ENCODE measurements around the gene ZNF48.

The ZNF48 gene

DNA sequence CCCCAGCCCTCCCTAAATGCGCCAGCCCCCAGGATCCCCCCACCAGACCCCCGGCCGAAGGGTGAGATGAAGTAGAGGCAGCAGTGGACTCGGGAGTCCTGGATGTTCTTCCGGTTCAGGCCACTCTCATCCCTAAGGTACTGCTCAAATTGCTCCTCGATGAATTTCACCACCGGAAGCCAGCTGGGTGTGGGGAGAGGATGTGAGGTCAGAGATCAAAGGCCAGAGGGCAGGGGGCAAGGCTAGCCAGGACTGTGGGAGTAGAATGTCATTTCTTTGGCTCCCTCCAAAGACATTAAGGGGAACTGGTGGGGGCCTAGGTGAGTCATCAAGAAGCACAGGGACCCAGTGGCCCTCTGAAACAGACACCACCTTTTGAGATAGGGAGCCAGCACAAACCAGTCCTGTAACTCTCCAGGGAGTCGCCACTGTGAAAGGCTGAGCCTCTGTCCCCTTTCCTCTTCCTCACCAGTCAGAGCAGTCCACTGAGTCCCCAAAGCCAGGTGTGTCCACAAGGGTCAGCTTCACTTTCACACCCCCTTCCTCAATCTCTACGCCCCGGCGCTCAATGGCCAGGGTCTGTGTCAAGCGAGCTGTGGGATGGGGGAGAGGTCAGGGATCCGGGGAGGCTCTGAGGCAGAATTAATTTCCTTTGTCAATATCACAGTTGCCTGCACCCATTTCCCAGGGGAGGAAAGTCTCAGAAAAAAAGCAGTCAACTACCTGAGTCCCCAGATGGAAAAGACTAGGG lies 13.8 kb upstream of the ZNF48 start:
- no peaks in the 10 kb centered on the region for H3K27me3 ChIP-seq (ENCODE audit: insufficient read depth, low read depth)
- no peak overlapping the region for H2AFZ ChIP-seq (ENCODE audit: low read depth)
- TF ChIP-seq CTCF (conservative IDR thresholded peaks at IDR 0.05; ENCODE audit: low read depth, low read length) = no peak
- H3K9ac ChIP-seq = no peak overlapping the region
- H3K4me3 ChIP-seq (IDR thresholded peaks at IDR 0.05; ENCODE audit: insufficient read depth, low read depth, low read length) = no peak overlapping the region
- H3K36me3 ChIP-seq (ENCODE audit: insufficient read depth) = no peaks in the 10 kb centered on the region
- 0 out of 2 replicates have a peak, but pooled peaks cover 4% of the 10 kb centered on the region for H3K79me2 ChIP-seq (ENCODE audit: insufficient read depth, low read depth)
- no peaks in the 10 kb centered on the region for H4K20me1 ChIP-seq (ENCODE audit: insufficient read depth)
- H3K4me2 ChIP-seq = no peak overlapping the region
- peaks cover 10% of the 10 kb centered on the region for H3K4me1 ChIP-seq (ENCODE audit: low read depth, poor library complexity, severe bottlenecking)
- H3K27ac ChIP-seq = no peak overlapping the region

GRCh38 chr16:30382111-30382881 lies 12.9 kb upstream of the ZNF48 start, which contains the start of gene SEPTIN1:
Gene SEPTIN1 (minus strand): TSS chr16:30382561. CDS start chr16:30382542, 19 bp downstream.
- Histone ChIP-seq H4K20me1 (ENCODE audit: insufficient read depth) (no peaks in the 10 kb centered on the region), H3K4me1 (ENCODE audit: low read depth, poor library complexity, severe bottlenecking) (peaks cover 2% of the 10 kb centered on the region), H3K4me2 (no peak within 1 kb of the TSS), H3K27ac (no peak within 1 kb of the TSS), H3K36me3 (ENCODE audit: insufficient read depth) (no peaks in the 10 kb centered on the region), H3K9ac (no peak within 1 kb of the TSS), H3K27me3 (ENCODE audit: insufficient read depth, low read depth) (no peaks in the 10 kb centered on the region), H3K79me2 (ENCODE audit: insufficient read depth, low read depth) (0 out of 2 replicates have a peak, but pooled peaks cover 4% of the 10 kb centered on the region), H3K4me3 (IDR thresholded peaks at IDR 0.05; ENCODE audit: insufficient read depth, low read depth, low read length) (no peak within 1 kb of the TSS), H2AFZ (ENCODE audit: low read depth) (no peak within 1 kb of the TSS)
- TF ChIP-seq CTCF (conservative IDR thresholded peaks at IDR 0.05; ENCODE audit: low read depth, low read length) = no peak

- Histone ChIP-seq H2AFZ (ENCODE audit: low read depth) (no peak overlapping the region), H3K9ac (no peak overlapping the region), H4K20me1 (ENCODE audit: insufficient read depth) (no peaks in the 10 kb centered on the region), H3K36me3 (ENCODE audit: insufficient read depth) (no peaks in the 10 kb centered on the region), H3K27ac (no peak overlapping the region), H3K4me2 (no peak overlapping the region), H3K27me3 (ENCODE audit: insufficient read depth, low read depth) (no peaks in the 10 kb centered on the region), H3K79me2 (ENCODE audit: insufficient read depth, low read depth) (0 out of 2 replicates have a peak, but pooled peaks cover 4% of the 10 kb centered on the region), H3K4me3 (IDR thresholded peaks at IDR 0.05; ENCODE audit: insufficient read depth, low read depth, low read length) (no peak overlapping the region), H3K4me1 (ENCODE audit: low read depth, poor library complexity, severe bottlenecking) (no peaks in the 10 kb centered on the region)
- TF ChIP-seq CTCF (conservative IDR thresholded peaks at IDR 0.05; ENCODE audit: low read depth, low read length) = no peak
These were observed 11.7 kb upstream of the ZNF48 start for GRCh38 chr16:30383521-30383920.

DNA sequence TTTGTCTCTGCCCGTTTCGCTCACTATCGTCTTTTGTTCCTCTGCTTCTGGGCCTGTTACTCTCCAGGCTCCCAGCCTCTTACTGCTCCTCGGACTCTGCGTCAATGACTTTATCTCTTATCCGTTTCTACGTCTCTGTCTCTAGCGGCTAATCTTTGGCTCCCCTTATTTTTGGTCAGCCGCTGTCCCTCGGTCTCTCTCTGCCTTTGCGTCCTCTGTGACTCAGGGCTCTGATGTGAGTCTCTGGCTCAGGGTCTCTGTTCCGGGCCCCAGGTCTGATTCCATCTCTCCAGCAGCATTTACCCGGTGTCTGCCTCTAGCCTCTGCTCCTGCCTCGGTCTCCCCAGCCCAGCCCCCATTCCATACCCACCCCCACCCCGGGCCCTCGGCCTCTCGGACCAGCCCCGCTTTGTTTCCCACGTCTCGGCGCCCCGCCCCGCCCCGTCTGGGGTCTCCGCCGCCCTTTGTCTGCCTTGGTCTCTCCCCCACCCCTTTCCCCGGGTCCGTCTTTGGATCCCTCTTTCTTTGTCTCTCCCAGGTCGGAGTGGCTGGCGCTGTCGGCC lies 547 bp upstream of the ZNF48 start:
- H3K27me3 ChIP-seq (ENCODE audit: insufficient read depth, low read depth) = no peaks in the 10 kb centered on the region
- peaks cover 13% of the 10 kb centered on the region; the same call in 1 of the 2 replicates for H3K79me2 ChIP-seq (ENCODE audit: insufficient read depth, low read depth)
- peak overlapping the region; percentile 87 for H2AFZ ChIP-seq (ENCODE audit: low read depth)
- H3K4me3 ChIP-seq (IDR thresholded peaks at IDR 0.05; ENCODE audit: insufficient read depth, low read depth, low read length) = no peak overlapping the region
- peaks cover 14% of the 10 kb centered on the region for H3K4me1 ChIP-seq (ENCODE audit: low read depth, poor library complexity, severe bottlenecking)
- H3K27ac ChIP-seq = no peak overlapping the region
- 0 out of 2 replicates have a peak, but pooled peaks cover 3% of the 10 kb centered on the region for H3K36me3 ChIP-seq (ENCODE audit: insufficient read depth)
- H3K9ac ChIP-seq = peak overlapping the region; percentile 60; the same call in 1 of the 2 replicates
- H3K4me2 ChIP-seq = peak overlapping the region; percentile 72
- no peaks in the 10 kb centered on the region for H4K20me1 ChIP-seq (ENCODE audit: insufficient read depth)
- TF ChIP-seq CTCF (conservative IDR thresholded peaks at IDR 0.05; ENCODE audit: low read depth, low read length) = no peak
